Stimulated activated CD4-positive, alpha-beta T cell treated with anti-CD3 and anti-CD28 coated beads, Interleukin-2, amount 100 ng/mL, for 4 hours (primary cell): ENCODE results near the gene MCF2L2.
"Not testable (repeated sequence)": the region's sequence is repeated elsewhere in the genome, so short reads cannot be mapped to it uniquely, and the experiment has no call there.

Experiments
- DNase-seq: peaks from one replicate; pipeline ENCODE4 v3.0.0-alpha.2; 2020; ENCODE audit warnings: low read depth

Gene MCF2L2

DNA sequence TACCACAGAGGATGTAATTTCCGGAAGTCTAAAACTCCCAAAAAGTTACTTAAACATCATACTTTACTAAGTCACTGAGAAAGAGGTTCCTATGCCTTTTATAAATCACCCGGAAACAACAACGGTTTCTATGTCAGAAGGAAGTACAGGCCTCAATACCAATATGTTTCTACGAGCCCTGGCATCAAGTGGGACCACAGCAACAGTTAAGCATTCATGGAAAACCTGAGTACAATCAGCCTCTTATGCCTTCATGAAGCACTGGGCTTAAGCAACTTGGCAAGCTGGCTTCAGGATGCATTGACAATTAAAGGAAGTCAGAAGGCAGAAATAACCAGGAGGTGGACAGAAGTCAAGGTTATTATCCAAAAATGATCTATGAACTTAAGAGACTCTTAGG lies 194.5 kb downstream of the MCF2L2 start:
- DNase-seq = no peak

DNA sequence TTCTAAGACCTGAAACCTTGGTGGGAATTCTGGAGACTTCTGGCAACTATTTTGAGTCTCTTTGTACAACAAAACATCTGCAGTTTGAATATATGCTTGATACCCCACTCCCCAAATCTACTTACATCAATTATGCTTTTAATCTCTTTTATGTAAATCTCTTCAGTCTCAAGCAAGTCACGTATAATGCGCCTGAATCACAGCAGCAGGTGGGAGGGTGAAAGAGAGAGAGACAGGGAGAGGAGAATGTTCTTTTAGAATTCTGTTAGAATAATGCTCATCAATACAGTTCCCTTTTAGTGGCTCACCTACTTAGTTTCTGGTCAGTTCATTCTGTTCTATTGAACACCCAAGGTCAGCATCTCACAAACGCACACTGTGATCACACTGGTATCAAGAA lies 197.6 kb downstream of the MCF2L2 start:
- no peak for DNase-seq

DNA sequence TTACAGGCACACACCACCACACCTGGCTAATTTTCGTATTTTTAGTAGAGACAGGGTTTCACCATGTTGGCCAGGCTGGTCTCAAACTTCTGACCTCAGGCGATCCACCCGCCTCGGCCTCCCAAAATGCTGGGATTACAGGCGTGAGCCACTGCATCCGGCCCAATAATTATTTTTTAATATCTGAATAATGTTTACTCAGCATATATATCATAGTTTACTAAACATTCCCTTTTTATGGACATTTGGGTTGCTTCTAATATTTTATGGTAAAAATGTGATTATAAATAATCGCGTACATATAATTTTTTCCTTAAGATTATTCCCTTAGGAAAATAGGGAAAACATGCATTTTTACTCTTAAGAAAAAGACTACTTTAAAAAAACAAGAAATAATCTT lies 198.2 kb downstream of the MCF2L2 start:
- not testable (repeated sequence) for DNase-seq

DNA sequence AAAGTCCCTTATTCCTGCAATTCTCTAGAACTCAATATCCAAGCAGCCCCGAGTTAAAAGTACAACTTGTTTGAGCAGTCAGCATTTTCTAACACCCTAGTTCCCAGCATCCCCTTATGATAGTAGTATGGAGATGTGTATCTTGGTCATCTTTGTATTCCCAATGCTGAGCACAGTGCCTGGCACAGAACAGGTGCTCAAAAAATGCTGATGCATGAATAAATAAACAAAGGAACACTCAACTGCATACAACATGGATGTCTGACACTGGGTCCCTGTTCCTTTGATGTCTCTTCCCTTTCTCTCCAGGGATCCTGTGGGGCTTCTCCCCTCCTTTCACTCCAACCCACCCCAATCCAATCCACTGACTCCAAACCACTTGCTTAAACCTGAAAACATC lies 199.2 kb downstream of the MCF2L2 start:
- no peak for DNase-seq

DNA sequence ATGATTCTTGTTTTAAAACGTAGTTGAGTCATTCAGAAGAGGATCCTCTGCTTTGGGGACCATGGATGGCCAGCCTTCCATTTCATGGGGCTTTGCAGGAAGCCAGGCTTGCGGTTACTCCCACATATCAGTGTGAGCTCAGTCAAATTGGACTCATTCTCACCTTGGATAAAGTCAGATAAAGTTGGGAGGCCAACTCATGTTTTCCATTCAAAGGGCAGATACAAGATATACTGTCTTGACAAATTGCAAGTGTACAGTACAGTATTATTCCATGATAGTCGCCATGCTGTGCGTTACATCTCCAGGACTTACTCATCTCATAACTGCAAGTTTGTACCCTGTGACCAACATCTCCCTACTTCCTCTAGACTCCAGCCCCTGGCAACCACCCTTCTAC lies 200.8 kb downstream of the MCF2L2 start:
- DNase-seq = no peak

DNA sequence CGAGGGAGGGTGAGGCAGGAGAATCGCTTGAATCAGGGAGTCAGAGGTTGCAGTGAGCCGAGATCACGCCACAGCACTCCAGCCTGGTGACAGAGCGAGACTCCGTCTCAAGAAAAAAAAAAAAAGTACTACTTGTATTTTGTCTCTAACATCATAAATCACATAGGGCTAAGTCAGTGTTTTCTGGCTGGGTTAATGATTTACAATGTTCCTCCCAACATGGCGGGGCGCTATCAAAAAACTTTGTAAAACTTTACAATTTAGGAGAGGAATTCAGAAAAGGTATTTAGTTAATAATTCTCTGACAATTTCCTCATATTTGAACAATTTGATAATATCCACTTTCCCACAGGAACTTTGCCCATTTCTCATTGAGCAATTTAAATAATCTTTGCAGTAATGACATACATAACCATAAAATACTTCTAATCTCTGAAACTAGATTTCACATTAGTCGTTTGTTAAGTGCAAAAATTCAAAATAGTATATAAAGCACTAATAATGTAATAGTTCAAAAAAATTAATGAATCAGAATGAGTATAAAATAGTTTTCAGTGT lies 202.0 kb downstream of the MCF2L2 start:
- DNase-seq = no peak

DNA sequence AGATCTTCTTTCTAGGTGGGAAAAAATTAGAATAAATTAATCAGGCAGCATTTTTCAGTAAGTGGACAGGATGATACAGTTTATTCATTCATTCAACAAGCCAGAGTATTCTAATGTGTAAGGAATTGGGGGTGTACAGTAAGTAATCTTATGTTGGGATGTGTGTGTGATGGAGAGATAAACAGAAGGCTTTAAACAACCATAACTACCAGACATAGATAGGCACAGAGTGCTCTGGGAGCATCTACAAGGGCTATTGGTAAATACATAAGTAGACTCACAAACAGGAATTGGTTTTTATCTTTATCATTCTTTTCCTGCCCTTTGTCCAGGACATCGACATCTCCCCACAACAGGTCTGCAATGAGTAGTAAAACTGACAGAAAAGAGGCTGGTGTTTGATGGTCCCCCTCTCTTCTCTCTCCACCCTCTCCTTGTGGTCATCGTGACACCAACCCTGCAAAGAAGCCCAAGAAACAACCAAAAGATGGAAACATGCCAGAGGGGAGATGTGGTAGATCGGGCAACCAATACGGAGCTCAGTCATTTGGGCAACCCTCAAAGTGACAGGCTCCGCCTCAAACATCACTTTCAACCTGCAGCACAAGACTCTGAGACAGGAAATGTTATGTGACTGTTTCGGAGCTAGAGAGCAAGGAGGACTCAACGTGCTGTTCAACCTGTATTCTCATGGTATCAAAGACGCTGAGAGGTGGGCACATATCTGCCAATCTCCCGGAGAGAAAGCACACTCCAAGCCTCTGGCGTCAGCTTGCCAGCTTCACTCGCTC lies 204.0 kb downstream of the MCF2L2 start:
- peak; percentile 20 for DNase-seq

DNA sequence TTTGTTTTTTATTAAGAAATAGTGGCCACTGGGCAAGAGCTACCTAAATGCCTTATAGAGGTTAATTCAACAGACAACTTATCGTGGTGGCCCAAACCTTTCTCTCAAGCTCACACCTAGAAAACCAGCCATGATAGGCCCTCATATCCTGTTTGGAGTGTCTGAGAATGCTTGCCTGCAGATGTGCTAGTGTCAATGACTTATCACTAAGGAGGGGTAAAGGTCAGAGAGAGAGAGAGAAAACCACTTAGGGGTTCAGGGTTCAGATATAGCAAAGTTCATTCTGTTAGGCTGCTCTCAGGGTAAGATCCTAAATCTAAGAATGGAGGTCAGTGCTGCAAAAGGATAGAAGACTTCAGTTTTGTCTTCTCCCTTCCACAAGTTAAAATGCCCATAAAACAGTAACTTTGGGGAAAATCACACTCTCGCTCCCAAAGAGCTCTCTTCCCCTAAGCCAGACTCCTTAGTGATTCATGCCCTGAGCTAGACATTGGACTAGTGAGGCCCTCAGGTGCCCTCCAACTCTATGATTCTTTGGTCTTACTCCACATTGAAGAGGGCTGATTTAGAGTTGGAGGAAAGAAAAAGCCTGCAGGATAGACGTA lies 205.7 kb downstream of the MCF2L2 start:
- DNase-seq = no peak

DNA sequence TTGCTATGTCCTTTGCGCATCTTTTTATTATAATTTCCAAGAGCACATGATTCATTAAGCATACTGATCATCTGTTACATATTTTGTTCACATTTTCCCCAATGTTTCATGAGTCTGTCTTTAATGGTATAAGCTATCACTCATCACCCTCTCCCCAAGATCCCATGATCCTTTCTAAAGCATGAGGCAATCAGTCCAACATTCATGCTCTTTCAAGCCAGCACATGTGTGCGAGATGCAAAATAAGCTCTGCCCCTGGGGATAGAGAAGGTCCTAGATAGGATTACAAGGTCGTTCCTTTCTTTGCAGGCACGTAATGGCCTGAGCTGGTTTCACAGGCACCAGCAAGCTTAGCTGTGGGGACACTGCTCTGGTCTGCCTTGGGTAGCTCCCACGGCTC lies 207.6 kb downstream of the MCF2L2 start:
- DNase-seq = no peak

DNA sequence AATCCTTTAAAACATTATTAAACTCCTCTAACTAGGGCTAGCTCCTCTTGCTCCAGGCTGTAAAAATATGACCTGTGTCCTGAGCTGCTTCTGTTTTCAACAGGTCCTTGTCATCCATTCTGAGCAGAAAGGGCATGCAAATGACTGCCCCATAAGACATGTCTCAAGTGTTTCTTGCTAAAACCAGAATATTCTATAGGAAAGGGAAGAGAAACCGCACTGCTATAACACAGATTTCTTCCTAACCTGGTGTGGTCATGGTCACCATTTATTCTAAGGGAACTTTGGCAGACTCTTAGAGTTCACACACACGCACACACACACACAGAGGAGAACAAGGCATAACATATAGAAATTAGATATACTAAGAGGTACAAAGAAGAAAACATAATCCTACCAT lies 209.6 kb downstream of the MCF2L2 start:
- DNase-seq = no peak

DNA sequence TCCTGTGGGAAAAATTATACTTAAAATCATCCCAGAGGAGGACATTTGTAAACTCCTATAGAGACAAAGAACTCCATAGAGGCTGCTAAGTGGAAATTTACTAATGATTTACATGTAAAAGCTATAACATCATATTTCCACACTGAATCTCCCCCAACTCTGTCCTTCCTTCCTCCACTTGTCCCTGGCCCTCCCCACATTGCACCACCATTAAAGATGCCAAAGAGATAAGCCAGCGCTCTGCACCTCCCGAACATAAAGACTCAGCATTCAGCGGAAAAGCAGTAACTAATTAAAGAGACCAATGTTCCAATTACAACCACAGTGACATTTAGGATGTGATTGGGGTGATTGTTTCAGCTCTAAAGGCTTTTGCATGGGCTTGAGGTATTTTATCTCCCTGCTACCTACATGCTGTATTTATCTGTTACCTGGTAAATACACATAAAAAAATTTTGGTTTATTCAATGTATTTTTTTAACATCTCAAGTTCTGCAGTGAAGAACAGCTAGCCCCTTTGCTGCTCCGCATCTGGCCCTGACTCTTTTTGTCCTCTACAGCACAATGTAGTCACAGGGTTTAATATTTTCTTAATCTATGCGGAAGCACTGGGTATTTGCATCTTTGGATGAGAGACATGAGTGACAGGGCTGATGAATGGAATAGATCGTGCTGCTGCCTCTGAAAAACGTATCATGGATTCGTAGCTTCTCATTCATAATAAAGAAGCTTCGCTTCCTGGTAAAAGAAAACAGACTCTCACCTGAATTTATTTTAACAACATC lies 210.7 kb downstream of the MCF2L2 start:
- DNase-seq = no peak

DNA sequence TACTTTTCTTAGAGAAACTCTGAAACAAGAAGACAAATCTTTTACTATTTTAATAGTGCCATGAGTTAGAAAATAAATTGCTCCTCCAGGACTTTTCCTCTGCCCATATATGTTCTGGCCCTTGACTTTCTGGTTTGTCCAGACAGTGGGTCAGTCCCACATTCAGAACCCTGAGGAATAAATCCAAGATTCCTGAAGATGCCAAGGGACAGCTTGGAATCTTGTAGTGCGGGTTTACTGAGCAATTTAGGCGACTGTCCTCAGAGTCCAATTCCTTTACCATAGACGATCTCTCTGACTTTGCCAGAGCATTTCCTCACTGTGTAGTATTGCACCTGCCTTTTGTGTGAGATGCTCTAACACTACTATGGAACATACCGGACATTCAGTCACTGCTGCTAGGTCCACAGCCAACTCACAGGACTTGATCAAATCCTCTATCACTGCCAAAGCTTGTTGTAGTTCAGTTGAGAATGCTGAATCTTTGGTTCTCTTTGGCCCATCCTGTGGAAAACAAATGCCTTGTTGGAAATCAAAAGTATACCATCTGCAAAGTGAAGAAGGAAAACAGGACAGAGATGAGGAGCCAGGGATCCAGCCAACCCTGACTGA lies 212.7 kb downstream of the MCF2L2 start:
- no peak for DNase-seq

DNA sequence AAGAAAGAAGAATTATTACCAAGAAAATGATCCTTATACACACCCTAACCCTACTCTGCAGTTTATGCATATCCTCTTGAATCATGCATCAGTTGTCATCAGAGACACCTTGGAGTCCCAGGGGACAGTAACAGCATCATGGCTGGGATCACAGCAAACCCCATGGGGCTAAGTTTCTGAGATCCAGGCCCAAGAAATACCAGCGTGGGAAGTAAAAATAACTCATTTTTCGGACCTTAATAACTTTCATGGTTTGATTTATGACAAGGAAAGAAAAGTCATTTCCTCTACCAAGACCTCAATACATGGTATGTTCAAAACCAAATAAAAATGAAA lies 214.2 kb downstream of the MCF2L2 start:
- no peak for DNase-seq

DNA sequence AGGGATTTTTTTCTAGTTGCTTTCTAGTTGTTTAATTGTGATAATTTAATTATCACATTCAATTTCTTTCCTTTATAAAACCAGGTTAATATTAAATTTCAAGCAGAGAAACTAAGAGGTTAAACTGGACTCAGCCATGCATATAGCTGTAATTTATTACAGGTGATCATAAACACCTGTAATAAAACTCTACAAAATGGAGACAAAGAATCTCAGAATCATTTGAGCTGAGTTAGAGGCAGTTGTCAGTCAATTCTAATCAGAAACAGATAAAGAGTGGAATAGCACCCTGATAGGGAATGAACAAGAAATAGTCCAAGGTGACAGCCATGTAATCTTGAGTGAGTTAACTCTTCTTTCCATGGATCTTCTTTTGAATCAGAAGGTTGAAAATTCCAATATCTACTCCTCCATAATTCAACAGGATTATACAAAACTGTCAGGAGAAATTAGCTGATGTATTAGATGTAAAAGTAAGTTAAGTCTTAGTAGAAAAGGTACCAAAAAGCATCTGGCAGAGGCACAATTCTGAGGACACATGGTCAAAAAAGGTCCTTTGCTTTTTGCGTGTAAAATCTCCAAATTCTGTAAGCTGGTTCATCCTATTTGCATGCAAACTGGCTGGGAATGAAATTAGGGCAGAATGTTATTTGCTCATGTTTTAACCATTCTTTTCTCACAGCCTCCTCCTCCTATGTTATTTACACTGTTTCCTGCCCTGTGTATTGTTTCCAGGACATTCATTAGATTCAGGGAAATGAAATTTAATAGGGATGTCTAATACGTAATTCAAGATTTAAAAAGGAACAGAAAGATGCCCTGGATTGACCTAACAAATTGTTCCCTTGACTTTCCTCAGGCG lies 214.8 kb downstream of the MCF2L2 start:
- no peak for DNase-seq

DNA sequence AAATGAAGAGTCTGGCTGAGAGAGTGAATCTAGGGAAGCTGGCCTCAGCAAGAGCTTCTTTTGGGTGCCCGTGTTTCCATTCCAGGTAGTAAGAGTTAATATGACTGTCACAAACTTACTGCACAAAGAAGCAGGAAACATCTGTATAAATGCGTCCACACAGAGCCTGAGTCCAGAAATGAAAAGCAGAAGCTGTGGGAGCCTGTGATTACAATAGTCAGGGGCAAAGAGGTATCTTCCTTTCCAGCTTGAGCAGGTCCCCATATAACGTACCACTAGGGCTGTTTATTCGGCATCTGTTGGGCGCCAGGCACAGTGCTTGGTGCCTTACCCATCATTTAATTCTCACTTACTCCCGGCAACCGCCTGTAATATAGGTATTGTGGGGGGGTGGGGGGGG lies 215.9 kb downstream of the MCF2L2 start:
- DNase-seq = no peak

DNA sequence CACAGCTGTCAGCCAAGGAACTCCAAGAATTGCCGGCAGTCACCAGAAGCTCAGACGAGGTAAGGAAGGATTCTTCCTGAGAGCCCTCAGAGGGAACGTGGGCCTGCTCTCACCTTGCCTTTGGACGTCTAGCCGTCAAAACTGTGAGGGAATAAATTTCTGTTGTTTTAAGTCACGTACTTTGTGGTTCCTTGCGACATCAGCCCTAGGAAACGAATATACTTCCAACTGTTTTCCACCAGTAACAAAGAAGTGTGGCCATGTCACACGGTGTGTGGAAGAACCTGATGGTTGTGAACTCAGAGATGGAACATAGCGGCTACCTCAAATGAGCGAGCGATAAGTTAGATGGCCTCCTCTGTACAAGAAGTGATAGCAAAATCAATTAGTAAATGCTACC lies 216.3 kb downstream of the MCF2L2 start:
- DNase-seq = no peak

DNA sequence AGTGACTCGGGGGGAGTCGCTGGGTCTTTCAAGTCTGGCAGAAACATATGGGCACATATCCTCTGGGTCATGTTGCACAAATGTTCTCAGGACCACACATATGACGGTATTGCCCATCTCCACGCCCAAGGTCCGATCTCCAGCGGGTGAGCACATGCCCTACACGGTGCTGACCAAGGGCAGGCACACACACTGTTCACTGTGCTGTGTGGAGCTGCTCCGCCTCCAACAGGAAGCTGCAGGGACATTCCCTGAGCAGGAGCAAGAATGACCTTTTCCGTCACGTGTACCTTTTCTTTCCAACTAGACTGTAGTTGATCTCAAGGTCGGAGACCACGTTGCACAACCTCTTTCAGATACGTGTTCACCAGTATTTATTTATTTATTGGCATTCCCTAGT lies 217.1 kb downstream of the MCF2L2 start:
- no peak for DNase-seq

DNA sequence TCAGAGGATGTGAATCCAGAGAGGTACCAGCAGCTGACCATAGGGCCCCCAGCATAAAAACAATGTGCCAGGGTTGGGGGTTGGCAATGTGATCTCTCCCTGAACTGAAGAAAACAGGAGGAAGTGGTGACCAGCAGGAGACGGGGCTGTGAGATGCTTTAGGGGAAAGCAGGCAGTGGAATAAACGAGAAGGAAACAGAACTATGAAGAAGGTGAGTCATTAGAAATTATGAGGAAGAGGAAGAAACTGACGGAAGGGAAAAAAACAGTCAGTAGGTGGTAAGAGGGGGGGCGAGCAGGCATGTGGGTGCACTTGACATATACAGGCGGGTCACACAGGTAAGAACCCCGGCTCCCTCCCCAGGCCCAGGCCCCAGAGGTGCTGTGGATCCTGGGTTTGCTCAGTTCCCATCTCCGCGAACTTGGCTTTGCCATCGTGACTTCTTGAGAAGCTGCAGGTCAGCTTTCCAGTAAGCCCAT lies 217.5 kb downstream of the MCF2L2 start:
- peak; percentile 47 for DNase-seq

DNA sequence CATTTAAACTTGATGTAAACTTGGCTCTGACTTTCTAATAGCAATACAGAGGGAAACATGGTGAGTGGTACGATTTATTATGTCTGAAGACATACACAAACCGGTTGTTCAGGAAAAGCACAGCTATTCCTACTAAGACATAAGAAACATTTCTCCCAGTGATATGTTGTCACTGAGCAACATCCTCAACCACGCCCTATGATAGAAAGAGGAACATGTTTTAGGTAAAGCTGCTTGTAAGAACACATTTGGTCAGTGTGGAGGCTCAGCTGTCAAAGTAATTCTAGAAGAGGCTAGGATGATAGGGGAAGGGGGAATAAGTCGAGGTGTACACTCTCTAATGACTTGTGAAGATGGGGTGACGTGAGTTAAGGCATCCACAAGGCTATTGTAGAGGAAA lies 218.1 kb downstream of the MCF2L2 start:
- no peak for DNase-seq

DNA sequence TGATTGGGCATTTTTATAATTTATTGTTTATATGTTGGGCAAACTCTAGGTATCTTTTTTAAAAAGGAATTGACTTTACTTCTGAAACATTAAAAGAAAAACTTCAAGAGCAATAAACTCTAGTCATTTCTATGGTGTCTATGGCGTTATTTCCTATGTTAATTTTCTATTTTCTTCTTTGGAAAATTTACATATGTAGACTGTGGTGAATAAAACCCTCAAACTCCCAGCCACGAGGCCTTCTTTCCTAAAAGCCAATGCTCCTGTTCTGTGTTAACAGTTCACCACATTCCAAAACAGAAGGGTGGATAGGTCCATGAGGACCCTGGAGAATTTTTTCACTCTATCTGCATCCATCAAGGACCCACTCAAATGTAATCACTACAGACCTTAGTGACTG lies 219.6 kb downstream of the MCF2L2 start:
- DNase-seq = no peak

DNA sequence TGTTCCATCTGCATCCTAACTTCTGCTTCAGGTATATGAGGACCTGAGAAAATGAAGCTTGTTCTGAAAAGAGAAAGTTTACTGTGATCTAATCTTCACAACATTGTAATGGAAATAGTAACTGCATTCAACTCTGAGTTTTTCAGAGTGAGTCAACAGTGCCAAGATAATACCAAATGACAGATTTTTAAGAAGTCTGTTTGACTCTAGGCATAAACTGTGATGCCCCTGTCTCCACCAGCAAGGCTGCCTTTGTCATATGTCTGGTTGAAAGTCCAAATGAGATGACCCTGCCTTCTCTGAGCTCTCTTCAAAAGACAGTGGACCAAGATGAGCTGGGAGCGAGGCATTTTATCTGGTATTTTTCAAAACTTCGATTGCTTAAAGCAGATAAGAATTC lies 220.2 kb downstream of the MCF2L2 start:
- DNase-seq = no peak
